ENCODE data around the gene BCL11A. TPM values are rescaled to one million over a fixed set of nuclear protein-coding genes. Genes with fewer than 3 reads are reported as not detected.

Gene BCL11A
- total RNA-seq, 1 donor from 2014 or later, result 1.6 TPM

- DNase-seq (ENCODE audit: low spot score) (no peak), ATAC-seq (no peak)
- intact Hi-C loops (cut with DNase I), result no loop called here
Observed at GRCh38 chr2:60406192-60406591, 147.3 kb downstream of the BCL11A start.

- ATAC-seq, result no peak
- no peak for DNase-seq (ENCODE audit: low spot score)
- intact Hi-C loops (cut with DNase I), result no loop called here
Observed at GRCh38 chr2:60405271-60405919, 148.1 kb downstream of the BCL11A start.

Other genes starting within 250 kb of the BCL11A start
- gene PAPOLG, start 202.6 kb upstream of the BCL11A start, total RNA-seq, result 16.2 TPM